ENCODE data around the gene COX6A1.

- no peak for TF ChIP-seq ZMAT5 (CRISPR knock-in tag; IDR thresholded peaks at IDR 0.05; ENCODE audit: borderline replicate concordance, low read depth)
- TF ChIP-seq THAP11 (CRISPR knock-in tag; IDR thresholded peaks at IDR 0.05) = no peak
- no peak for TF ChIP-seq RAD51 (IDR thresholded peaks at IDR 0.05; ENCODE audit: borderline replicate concordance)
- no peak for TF ChIP-seq TP53 (CRISPR knock-in tag; conservative IDR thresholded peaks at IDR 0.05)
- no peak for TF ChIP-seq RARG (CRISPR knock-in tag; IDR thresholded peaks at IDR 0.05; ENCODE audit: low read depth)
- TF ChIP-seq ZNF232 (CRISPR knock-in tag; IDR thresholded peaks at IDR 0.05; ENCODE audit: borderline replicate concordance) = no peak
- TF ChIP-seq ZNF124 (CRISPR knock-in tag; IDR thresholded peaks at IDR 0.05) = no peak
- TF ChIP-seq ZNF639 (CRISPR knock-in tag; conservative IDR thresholded peaks at IDR 0.05) = no peak
Observed at GRCh38 chr12:120417917-120418580, 19.9 kb upstream of the COX6A1 start.

Data from HepG2 (cell line).